Uterus (tissue), 4 donors: ENCODE results near the gene SNAPC3. TPM values are rescaled to one million over a fixed set of nuclear protein-coding genes. Genes with fewer than 3 reads are reported as not detected.
A peak's percentile ranks its signal among the peaks of the same experiment; 100 is the strongest.

ENCODE experiments used
- DNase-seq, 2 donors: peaks; one replicate each; pipeline ENCODE4 v3.0.0-alpha.2; 2019 to 2020
- H3K27ac ChIP-seq, 2 donors: fragments of 200-600 bp; sonication (generic); 1 replicate in 1 of 2; 2 replicates in 1 of 2; pipeline ENCODE4 v1.5.1; 2016 to 2018
- H3K27me3 ChIP-seq, 2 donors: fragments of 200-600 bp; sonication (generic); one replicate each; pipeline ENCODE4 v1.5.1; 2018 to 2019; ENCODE audit warnings: control low read depth in 1 of 2
- H3K36me3 ChIP-seq, 2 donors: fragments of 200-600 bp; sonication (generic); one replicate each; pipeline ENCODE4 v1.5.1; 2019; ENCODE audit warnings: control low read depth in 1 of 2
- H3K4me1 ChIP-seq, 2 donors: fragments of 200-600 bp; sonication (generic); one replicate each; pipeline ENCODE4 v1.5.1; 2018 to 2019; ENCODE audit warnings: control low read depth in 1 of 2
- H3K4me3 ChIP-seq, 2 donors: fragments of 200-600 bp; sonication (generic); 1 replicate in 1 of 2; 2 replicates in 1 of 2; pipeline ENCODE4 v1.5.1; 2018 to 2019; ENCODE audit warnings: mild to moderate bottlenecking in 1 of 2
- H3K9me3 ChIP-seq, 2 donors: fragments of 200-600 bp; sonication (generic); one replicate each; pipeline ENCODE4 v1.5.1; 2019; ENCODE audit warnings: control low read depth in 1 of 2
- CTCF ChIP-seq, 4 experiments: fragments of 200-600 bp in 2 of 4; fragments of 450-650 bp in 2 of 4; sonication (generic) in 2 of 4; IDR thresholded peaks; one replicate each; pipeline ENCODE4 v1.5.1; 2016 to 2019; ENCODE audit warnings: antibody characterized with exemption in 4 of 4, mild to moderate bottlenecking in 2 of 4, moderate library complexity in 1 of 4
- POLR2A ChIP-seq, 2 donors: fragments of 450-650 bp; IDR thresholded peaks; one replicate each; pipeline ENCODE4 v1.6.1; 2016; ENCODE audit warnings: antibody characterized with exemption in 2 of 2, mild to moderate bottlenecking in 1 of 2, moderate library complexity in 1 of 2
- intact Hi-C: fragments of 100-400 bp; cut with DNase I; formaldehyde crosslinking; loops from one replicate; pipeline ENCODE4 v1.15.1; 2023; ENCODE audit warnings: low total_unique reads
- total RNA-seq, 4 donors: library from RNA; depleted of rRNA in 3 of 4; stranded (reverse); fragments of >200 nt in 3 of 4; gene quantifications; one replicate each; pipeline versions ENCODE4 v1.1.0 to v1.2.4, GENCODE V29; 2014 to 2023
- donor health status: DM: yes; HTN: yes; CAD: no.

Gene SNAPC3
- total RNA-seq, 4 donors from 2014 or later: 31.5 to 67.1 (median 39.7) TPM

DNA sequence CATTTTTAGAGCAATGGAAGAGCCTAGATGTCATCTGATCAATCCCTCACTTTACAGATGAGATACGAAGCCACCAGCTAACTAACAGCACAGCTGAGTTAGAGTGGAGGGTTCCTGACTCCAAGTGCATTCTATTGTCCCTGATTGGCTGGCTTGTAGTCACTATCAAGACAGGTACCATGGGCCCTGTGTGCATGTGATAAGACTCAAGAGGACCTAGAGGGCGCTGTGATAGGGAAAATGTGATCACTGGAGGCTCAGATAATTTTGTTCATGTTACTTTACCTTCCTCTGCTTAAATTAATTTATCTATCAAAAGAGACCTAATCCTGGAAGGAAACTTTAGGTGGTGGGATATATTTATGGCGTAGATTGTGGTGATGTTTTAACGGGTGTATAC is 19.5 kb upstream of the SNAPC3 start:
- no peaks in the 10 kb centered on the region for H3K36me3 ChIP-seq
- intact Hi-C loops: no loop called here
- no peak for DNase-seq
- H3K27ac ChIP-seq: no peak overlapping the region
- H3K4me1 ChIP-seq: no peaks in the 10 kb centered on the region
- H3K4me3 ChIP-seq: no peak overlapping the region
- TF ChIP-seq POLR2A (IDR thresholded peaks at IDR 0.05) (no peak), CTCF (IDR thresholded peaks at IDR 0.05) (no peak)
- no peaks in the 10 kb centered on the region for H3K27me3 ChIP-seq
- H3K9me3 ChIP-seq: no peaks in the 10 kb centered on the region

GRCh38 chr9:15404171-15404570 is 18.5 kb upstream of the SNAPC3 start:
- no peak for DNase-seq
- H3K27me3 ChIP-seq: no peaks in the 10 kb centered on the region
- H3K4me1 ChIP-seq: no peaks in the 10 kb centered on the region
- H3K36me3 ChIP-seq: no peaks in the 10 kb centered on the region
- H3K27ac ChIP-seq: no peak overlapping the region
- no peaks in the 10 kb centered on the region for H3K9me3 ChIP-seq
- H3K4me3 ChIP-seq: no peak overlapping the region
- TF ChIP-seq POLR2A (IDR thresholded peaks at IDR 0.05): no peak
- no peak for TF ChIP-seq CTCF (IDR thresholded peaks at IDR 0.05)
- intact Hi-C loops: no loop called here

DNA sequence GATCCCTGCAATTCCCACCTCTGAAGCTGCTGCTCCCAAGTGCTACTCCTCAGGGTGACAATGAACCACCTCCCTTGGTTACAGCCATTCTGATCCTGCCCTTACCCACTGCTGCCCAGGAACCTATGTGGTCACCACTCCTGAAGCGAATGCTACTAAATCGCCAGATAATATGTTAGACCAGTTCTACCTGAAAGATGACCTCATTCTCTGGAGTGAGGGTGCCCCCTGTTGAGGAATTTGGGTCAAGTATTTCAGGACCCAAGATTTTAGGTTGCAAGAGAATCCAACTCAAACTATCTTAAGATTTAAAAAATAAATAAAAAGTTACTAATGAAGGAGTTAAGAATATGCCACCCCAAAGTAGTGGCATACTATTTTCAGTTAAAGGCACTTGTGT is 5.8 kb upstream of the SNAPC3 start:
- no peak overlapping the region for H3K4me3 ChIP-seq
- intact Hi-C loops: no loop called here
- no peaks in the 10 kb centered on the region for H3K9me3 ChIP-seq
- no peaks in the 10 kb centered on the region for H3K27me3 ChIP-seq
- no peak overlapping the region for H3K27ac ChIP-seq
- TF ChIP-seq POLR2A (IDR thresholded peaks at IDR 0.05): no peak
- TF ChIP-seq CTCF (IDR thresholded peaks at IDR 0.05): peak; percentile 35 to 51 (median 42)
- DNase-seq: peak; percentile 28 to 40
- H3K36me3 ChIP-seq: no peaks in the 10 kb centered on the region
- H3K4me1 ChIP-seq: no peaks in the 10 kb centered on the region

DNA sequence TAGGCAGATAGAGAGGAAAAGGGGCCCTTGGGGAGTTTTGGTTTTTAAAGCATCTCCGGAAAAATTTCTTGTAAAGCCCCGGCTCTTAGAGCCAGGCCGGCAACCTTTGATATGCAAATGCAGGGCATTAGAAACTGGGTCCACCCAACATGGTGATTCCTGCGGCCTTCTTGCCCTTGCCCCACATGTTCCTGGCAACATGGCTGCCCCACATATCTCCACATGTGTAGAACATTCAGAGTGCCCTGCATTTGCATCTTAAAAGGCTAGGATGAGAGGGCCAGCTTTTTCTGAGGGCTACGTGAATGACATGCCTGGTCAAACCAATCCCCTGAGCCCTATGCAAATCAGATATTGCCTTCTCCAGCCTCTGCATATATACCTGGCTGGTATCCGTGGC is 5.0 kb upstream of the SNAPC3 start:
- no peak for DNase-seq
- TF ChIP-seq CTCF (IDR thresholded peaks at IDR 0.05): no peak
- no peak for TF ChIP-seq POLR2A (IDR thresholded peaks at IDR 0.05)
- H3K4me1 ChIP-seq: no peaks in the 10 kb centered on the region
- no peaks in the 10 kb centered on the region for H3K9me3 ChIP-seq
- intact Hi-C loops: no loop called here
- no peaks in the 10 kb centered on the region for H3K27me3 ChIP-seq
- no peak overlapping the region for H3K4me3 ChIP-seq
- H3K27ac ChIP-seq: no peak overlapping the region
- H3K36me3 ChIP-seq: no peaks in the 10 kb centered on the region

- Histone ChIP-seq H3K9me3 (no peaks in the 10 kb centered on the region), H3K27me3 (no peaks in the 10 kb centered on the region), H3K36me3 (no peaks in the 10 kb centered on the region), H3K27ac (no peak overlapping the region), H3K4me1 (no peaks in the 10 kb centered on the region), H3K4me3 (no peak overlapping the region)
- intact Hi-C loops: no loop called here
- no peak for DNase-seq
- no peak for TF ChIP-seq POLR2A (IDR thresholded peaks at IDR 0.05)
- TF ChIP-seq CTCF (IDR thresholded peaks at IDR 0.05): no peak
Measured at GRCh38 chr9:15420796-15421195, 1.9 kb upstream of the SNAPC3 start.
